OCI-LY3 (cell line): ENCODE measurements around the gene TBC1D5.

Experiments used
- EZH2phosphoT487 ChIP-seq: fragments of 200-600 bp; shearing (Covaris generic); IDR thresholded peaks from 2 replicates; pipeline ENCODE4 v1.6.1; 2018; ENCODE audit warnings: antibody characterized with exemption, mixed run types, low read depth
- TF ChIP-seq, protein P1 (sequence below): fragments of 200-600, 300-600 bp; sonication (generic); IDR thresholded peaks from 2 replicates; pipeline ENCODE4 v1.5.1; 2014; ENCODE audit warnings: antibody characterized with exemption, low read length, low read depth

GRCh38 chr3:17571686-17572085, 170.7 kb downstream of the TBC1D5 start:
- TF ChIP-seq, protein P1, sequence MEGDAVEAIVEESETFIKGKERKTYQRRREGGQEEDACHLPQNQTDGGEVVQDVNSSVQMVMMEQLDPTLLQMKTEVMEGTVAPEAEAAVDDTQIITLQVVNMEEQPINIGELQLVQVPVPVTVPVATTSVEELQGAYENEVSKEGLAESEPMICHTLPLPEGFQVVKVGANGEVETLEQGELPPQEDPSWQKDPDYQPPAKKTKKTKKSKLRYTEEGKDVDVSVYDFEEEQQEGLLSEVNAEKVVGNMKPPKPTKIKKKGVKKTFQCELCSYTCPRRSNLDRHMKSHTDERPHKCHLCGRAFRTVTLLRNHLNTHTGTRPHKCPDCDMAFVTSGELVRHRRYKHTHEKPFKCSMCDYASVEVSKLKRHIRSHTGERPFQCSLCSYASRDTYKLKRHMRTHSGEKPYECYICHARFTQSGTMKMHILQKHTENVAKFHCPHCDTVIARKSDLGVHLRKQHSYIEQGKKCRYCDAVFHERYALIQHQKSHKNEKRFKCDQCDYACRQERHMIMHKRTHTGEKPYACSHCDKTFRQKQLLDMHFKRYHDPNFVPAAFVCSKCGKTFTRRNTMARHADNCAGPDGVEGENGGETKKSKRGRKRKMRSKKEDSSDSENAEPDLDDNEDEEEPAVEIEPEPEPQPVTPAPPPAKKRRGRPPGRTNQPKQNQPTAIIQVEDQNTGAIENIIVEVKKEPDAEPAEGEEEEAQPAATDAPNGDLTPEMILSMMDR, result no peak
- no peak for TF ChIP-seq EZH2phosphoT487
